ENCODE results near the gene RGS7.

The RGS7 gene

GRCh38 chr1:241275981-241276380 lies 81.0 kb downstream of the RGS7 start:
- Histone ChIP-seq H3K79me2 (no peaks in the 10 kb centered on the region), H3K27ac (no peak overlapping the region), H3K36me3 (ENCODE audit: control insufficient read depth, insufficient read depth, low read length) (no peaks in the 10 kb centered on the region), H2AFZ (no peak overlapping the region), H3K9me3 (ENCODE audit: control insufficient read depth, low read length) (no peaks in the 10 kb centered on the region), H3K27me3 (ENCODE audit: control insufficient read depth, insufficient read depth, low read length) (no peaks in the 10 kb centered on the region), H3K4me1 (no peaks in the 10 kb centered on the region), H3K4me3 (ENCODE audit: low read depth, low read length) (no peak overlapping the region), H3K9ac (no peak overlapping the region), H3K4me2 (ENCODE audit: low read length) (no peak overlapping the region)
- no peak for TF ChIP-seq CTCF (IDR thresholded peaks at IDR 0.05)

- H3K79me2 ChIP-seq, result no peaks in the 10 kb centered on the region
- no peak overlapping the region for H3K4me3 ChIP-seq (ENCODE audit: low read depth, low read length)
- no peak for TF ChIP-seq CTCF (IDR thresholded peaks at IDR 0.05)
- H3K27ac ChIP-seq, result no peak overlapping the region
- H3K9ac ChIP-seq, result no peak overlapping the region
- H3K27me3 ChIP-seq (ENCODE audit: control insufficient read depth, insufficient read depth, low read length), result no peaks in the 10 kb centered on the region
- no peaks in the 10 kb centered on the region for H3K9me3 ChIP-seq (ENCODE audit: control insufficient read depth, low read length)
- no peaks in the 10 kb centered on the region for H3K36me3 ChIP-seq (ENCODE audit: control insufficient read depth, insufficient read depth, low read length)
- H3K4me1 ChIP-seq, result no peaks in the 10 kb centered on the region
- H2AFZ ChIP-seq, result no peak overlapping the region
- H3K4me2 ChIP-seq (ENCODE audit: low read length), result no peak overlapping the region
These were observed 81.8 kb downstream of the RGS7 start for GRCh38 chr1:241275226-241275625.

- H3K36me3 ChIP-seq (ENCODE audit: control insufficient read depth, insufficient read depth, low read length), result no peaks in the 10 kb centered on the region
- no peaks in the 10 kb centered on the region for H3K27me3 ChIP-seq (ENCODE audit: control insufficient read depth, insufficient read depth, low read length)
- H3K27ac ChIP-seq, result no peak overlapping the region
- no peak for TF ChIP-seq CTCF (IDR thresholded peaks at IDR 0.05)
- H2AFZ ChIP-seq, result no peak overlapping the region
- no peaks in the 10 kb centered on the region for H3K79me2 ChIP-seq
- no peak overlapping the region for H3K4me2 ChIP-seq (ENCODE audit: low read length)
- no peak overlapping the region for H3K9ac ChIP-seq
- H3K9me3 ChIP-seq (ENCODE audit: control insufficient read depth, low read length), result no peaks in the 10 kb centered on the region
- no peaks in the 10 kb centered on the region for H3K4me1 ChIP-seq
- H3K4me3 ChIP-seq (ENCODE audit: low read depth, low read length), result no peak overlapping the region
These were observed 82.3 kb downstream of the RGS7 start for GRCh38 chr1:241274693-241275092.

GRCh38 chr1:241272828-241273227 lies 84.2 kb downstream of the RGS7 start:
- H3K79me2 ChIP-seq, result no peaks in the 10 kb centered on the region
- no peak for TF ChIP-seq CTCF (IDR thresholded peaks at IDR 0.05)
- H3K4me1 ChIP-seq, result no peaks in the 10 kb centered on the region
- no peak overlapping the region for H3K27ac ChIP-seq
- H3K9ac ChIP-seq, result no peak overlapping the region
- no peaks in the 10 kb centered on the region for H3K27me3 ChIP-seq (ENCODE audit: control insufficient read depth, insufficient read depth, low read length)
- H3K36me3 ChIP-seq (ENCODE audit: control insufficient read depth, insufficient read depth, low read length), result no peaks in the 10 kb centered on the region
- H3K4me3 ChIP-seq (ENCODE audit: low read depth, low read length), result no peak overlapping the region
- H2AFZ ChIP-seq, result no peak overlapping the region
- H3K4me2 ChIP-seq (ENCODE audit: low read length), result no peak overlapping the region
- H3K9me3 ChIP-seq (ENCODE audit: control insufficient read depth, low read length), result no peaks in the 10 kb centered on the region

- no peaks in the 10 kb centered on the region for H3K4me1 ChIP-seq
- no peak overlapping the region for H3K9ac ChIP-seq
- no peaks in the 10 kb centered on the region for H3K79me2 ChIP-seq
- H3K4me3 ChIP-seq (ENCODE audit: low read depth, low read length), result no peak overlapping the region
- no peaks in the 10 kb centered on the region for H3K27me3 ChIP-seq (ENCODE audit: control insufficient read depth, insufficient read depth, low read length)
- H3K4me2 ChIP-seq (ENCODE audit: low read length), result no peak overlapping the region
- TF ChIP-seq CTCF (IDR thresholded peaks at IDR 0.05), result no peak
- no peak overlapping the region for H3K27ac ChIP-seq
- no peak overlapping the region for H2AFZ ChIP-seq
- no peaks in the 10 kb centered on the region for H3K36me3 ChIP-seq (ENCODE audit: control insufficient read depth, insufficient read depth, low read length)
- no peaks in the 10 kb centered on the region for H3K9me3 ChIP-seq (ENCODE audit: control insufficient read depth, low read length)
These were observed 85.6 kb downstream of the RGS7 start for GRCh38 chr1:241271427-241271826.

All from parathyroid adenoma (tissue), 2 donors.